GM18498 (cell line): ENCODE data around the gene RAB44.

Experiments
- ATAC-seq: cut with Tn5 transposase; IDR thresholded peaks from one replicate; pipeline ENCODE4 v1.9.1; 2021; ENCODE audit warnings: mild to moderate bottlenecking, moderate library complexity; ENCODE audit not compliant: unreplicated experiment

The RAB44 gene

GRCh38 chr6:36668591-36668990 is 29.0 kb upstream of the RAB44 start:
- no peak for ATAC-seq

DNA sequence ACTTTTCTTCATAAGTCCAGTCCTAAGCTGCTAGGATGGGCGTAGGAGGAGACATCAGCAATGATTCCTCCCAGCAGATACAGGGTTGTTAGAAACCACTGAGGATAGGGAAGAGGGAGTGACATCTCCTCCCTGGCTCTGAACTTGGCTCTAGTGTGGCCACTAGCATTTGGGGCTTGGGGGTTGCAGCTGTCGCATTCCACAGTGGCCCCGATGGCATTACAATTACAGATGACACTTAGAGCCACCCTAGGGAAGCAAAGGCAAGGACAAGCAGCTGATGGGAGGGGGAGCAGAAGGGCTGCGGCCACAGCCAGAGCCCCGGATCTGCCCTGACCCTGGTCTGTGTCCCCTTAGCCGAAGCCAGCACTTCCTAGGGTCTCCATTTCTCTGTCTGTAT is 28.6 kb upstream of the RAB44 start:
- ATAC-seq, result no peak

DNA sequence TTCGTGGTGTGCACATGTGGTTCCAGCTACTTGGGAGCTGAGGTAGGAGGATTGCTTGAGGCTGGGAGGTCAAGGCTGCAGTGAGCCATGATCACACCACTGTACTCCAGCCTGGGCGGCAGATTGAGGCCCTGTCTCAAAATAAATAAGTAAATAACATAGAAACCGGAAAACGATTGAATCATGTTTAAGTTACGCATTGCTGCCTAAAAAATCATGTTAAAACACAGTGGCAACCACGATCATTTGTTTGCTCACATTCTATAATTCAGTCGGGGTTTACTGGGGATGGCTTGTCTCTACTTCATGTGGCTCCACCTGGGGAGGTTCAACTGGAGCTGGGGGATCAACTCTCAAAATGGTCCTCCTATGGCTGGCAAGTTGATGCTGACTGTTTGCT is 27.4 kb upstream of the RAB44 start:
- no peak for ATAC-seq

DNA sequence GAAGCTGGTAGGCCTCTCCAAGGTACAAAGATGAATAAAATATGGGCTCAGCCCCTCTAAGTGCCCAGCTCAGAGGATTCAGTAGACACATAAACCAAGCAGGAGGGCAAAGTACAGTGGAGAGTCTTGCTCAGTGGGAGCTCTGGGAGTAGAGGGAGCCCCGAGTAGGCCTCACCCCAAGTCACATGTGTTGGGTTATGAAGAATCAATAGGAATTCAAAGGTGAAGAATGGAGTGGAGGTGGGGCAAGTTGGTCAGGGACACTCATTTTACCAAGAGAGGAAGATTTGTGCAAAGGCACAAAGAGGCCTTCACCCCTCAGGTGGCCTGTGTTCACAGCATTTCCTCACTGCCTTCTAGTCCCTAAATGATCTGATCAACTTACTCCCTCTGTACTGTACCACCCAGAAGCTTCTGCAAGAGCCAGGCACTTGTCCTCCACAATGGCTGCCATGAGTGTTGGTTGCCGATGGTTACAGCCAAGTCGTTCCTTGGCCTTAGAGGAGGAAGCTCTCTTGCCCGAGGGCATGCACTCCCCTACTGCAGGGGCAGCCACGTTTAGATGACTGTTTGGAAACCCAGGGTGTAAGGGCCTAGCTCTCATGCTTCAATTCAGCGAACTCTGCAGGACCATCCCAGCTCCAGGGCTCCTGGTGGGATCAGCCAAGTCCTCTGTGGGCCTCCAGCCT is 25.8 kb upstream of the RAB44 start:
- ATAC-seq, result no peak

DNA sequence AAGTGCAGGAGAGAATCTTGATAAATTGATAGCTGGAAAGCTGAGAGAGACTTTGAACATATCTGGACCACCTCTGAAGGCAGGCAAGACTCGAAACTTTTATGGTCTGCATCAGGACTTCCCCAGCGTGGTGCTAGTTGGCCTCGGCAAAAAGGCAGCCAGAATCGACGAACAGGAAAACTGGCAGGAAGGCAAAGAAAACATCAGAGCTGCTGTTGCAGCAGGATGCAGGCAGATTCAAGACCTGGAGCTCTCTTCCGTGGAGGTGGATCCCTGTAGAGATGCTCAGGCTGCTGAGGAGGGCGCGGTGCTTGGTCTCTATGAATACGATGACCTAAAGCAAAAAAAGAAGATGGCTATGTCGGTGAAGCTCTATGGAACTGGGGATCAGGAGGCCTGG is 23.7 kb upstream of the RAB44 start:
- no peak for ATAC-seq

DNA sequence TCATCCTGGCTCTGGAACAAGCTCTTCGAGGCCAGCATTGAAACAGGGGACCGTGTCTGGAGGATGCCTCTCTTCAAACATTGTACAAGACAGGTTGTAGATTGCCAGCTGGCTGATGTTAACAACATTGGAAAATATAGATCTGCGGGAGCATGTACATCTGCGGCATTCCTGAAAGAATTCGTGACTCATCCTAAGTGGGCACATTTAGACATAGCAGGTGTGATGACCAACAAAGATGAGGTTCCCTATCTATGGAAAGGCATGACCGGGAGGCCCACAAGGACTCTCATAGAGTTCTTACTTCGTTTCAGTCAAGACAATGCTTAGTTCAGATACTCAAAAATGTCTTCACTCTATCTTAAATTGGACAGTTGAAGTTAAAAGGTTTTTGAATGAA is 22.7 kb upstream of the RAB44 start:
- no peak for ATAC-seq

DNA sequence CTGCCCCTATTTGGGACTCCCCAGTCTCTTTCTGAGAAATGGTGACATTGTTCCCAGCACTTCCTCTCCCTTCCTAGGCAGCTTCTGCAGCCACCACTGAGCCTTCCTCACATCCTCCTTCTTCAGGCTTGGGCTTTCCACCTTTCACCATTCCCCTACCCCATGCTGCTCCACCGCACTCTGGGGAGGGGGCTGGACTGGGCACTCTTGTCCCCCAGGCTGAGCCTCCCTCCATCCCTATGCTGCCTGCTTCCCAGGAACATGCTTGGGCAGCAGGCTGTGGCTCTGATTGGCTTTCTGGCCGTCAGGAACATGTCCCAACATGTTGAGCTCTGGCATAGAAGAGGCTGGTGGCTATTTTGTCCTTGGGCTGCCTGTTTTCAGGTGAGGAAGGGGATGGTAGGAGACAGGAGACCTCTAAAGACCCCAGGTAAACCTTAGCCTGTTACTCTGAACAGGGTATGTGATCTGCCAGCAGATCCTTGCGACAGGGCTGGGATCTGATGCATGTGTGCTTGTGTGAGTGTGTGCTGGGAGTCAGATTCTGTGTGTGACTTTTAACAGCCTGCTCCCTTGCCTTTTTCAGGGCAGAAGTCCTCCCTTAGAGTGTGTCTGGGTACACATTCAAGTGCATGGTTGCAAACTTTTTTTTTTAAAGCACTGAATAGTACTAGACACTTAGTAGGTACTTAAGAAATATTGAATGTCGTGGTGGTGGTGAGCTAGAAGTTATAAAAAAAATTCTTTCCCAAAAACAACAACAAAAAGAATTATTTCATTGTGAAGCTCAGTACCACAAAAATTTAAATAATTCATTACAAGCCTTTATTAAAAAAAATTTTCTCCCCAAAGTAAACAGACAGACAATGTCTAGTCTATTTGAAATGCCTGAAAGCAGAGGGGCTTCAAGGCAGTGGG is 21.2 kb upstream of the RAB44 start:
- ATAC-seq, result no peak

DNA sequence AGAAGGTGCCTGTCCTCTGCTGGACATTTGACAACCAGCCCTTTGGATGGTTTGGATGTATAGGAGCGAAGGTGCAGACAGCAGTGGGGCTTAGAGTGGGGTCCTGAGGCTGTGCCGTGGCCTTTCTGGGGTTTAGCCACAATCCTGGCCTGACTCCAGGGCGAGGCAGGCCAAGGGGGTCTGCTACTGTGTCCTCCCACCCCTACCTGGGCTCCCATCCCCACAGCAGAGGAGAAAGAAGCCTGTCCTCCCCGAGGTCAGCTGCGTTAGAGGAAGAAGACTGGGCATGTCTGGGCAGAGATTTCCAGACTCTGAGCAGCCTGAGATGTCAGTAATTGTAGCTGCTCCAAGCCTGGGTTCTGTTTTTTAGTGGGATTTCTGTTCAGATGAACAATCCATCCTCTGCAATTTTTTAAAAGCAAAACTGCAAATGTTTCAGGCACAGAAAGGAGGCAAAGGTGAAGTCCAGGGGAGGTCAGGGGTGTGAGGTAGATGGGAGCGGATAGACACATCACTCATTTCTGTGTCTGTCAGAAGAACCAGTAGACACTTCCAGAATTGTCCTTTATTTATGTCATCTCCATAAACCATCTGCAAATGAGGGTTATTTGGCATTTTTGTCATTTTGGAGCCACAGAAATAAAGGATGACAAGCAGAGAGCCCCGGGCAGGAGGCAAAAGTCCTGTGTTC is 20.4 kb upstream of the RAB44 start:
- no peak for ATAC-seq

DNA sequence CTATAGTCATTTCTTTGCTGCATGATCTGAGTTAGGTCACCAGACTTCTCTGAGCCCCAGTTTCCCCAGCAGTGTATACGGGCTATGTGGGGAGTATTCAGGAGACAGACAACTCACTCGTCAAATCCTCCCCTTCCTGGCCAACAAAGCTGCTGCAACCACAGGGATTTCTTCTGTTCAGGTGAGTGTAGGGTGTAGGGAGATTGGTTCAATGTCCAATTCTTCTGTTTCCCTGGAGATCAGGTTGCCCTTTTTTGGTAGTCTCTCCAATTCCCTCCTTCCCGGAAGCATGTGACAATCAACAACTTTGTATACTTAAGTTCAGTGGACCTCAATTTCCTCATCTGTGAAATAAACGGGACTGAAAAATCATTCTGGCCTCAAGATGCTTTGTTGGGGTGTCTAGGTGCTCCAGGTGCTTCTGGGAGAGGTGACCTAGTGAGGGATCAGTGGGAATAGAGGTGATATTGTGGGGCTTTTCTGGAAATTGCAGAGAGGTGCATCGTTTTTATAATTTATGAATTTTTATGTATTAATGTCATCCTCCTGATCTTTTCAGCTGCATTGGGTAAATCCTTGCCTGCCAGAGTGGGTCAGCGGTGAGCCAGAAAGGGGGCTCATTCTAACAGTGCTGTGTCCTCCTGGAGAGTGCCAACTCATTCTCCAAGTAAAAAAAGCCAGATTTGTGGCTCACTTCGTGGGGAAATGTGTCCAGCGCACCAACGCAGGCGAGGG is 19.7 kb upstream of the RAB44 start:
- no peak for ATAC-seq

DNA sequence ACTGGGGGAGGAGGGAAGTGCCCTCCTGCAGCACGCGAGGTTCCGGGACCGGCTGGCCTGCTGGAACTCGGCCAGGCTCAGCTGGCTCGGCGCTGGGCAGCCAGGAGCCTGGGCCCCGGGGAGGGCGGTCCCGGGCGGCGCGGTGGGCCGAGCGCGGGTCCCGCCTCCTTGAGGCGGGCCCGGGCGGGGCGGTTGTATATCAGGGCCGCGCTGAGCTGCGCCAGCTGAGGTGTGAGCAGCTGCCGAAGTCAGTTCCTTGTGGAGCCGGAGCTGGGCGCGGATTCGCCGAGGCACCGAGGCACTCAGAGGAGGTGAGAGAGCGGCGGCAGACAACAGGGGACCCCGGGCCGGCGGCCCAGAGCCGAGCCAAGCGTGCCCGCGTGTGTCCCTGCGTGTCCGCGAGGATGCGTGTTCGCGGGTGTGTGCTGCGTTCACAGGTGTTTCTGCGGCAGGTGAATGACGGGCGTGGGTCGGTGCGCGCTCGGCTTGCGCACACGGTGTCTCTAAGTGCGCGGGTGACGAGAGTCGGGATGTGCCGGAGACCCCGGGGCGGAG is 19.1 kb upstream of the RAB44 start, which contains the start of gene CDKN1A:
Gene CDKN1A, plus strand, starts transcription at position 227 of the 555 bp plus-strand sequence. CDS start 5,388 bp downstream, outside the sequence.
- ATAC-seq, result peak; percentile 63

DNA sequence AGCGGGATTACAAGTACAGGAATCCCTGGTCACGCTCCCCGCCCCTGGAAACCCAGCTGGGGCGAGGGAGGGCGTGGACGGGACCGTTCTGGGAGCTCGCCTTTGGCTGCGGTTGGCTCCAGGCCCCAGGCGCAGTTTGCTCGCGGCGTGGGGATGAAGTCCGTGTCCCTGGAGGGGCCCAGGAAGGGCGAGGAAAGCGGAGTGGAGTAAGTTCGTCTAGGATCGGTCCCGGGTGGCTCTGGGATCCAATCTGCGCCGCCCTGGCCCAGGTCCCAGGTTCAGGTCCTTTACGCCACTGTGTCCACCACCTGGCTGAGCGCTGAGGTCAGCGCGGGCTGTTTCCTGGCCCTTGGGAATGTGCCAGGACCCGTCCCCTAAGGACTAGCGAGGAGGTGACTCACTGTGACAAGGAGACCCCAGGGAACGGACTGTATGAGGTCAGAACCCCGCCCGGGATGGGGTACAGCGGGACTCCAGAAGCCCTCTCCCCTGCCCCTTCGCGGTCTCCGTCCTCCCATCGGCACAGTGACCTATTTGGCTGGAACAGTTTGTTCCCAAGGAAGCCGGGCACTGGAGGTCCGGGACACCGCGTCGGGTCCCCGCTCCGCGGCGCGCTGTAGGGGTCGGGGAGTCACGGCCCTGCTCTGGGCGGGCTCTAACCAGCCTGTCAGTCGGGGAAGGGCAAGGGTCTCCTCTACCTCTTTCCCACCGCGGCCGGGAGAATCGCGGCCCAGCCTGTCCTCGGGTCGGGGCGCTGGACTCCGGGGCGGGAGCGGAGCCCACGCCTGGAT is 18.4 kb upstream of the RAB44 start:
- no peak for ATAC-seq

DNA sequence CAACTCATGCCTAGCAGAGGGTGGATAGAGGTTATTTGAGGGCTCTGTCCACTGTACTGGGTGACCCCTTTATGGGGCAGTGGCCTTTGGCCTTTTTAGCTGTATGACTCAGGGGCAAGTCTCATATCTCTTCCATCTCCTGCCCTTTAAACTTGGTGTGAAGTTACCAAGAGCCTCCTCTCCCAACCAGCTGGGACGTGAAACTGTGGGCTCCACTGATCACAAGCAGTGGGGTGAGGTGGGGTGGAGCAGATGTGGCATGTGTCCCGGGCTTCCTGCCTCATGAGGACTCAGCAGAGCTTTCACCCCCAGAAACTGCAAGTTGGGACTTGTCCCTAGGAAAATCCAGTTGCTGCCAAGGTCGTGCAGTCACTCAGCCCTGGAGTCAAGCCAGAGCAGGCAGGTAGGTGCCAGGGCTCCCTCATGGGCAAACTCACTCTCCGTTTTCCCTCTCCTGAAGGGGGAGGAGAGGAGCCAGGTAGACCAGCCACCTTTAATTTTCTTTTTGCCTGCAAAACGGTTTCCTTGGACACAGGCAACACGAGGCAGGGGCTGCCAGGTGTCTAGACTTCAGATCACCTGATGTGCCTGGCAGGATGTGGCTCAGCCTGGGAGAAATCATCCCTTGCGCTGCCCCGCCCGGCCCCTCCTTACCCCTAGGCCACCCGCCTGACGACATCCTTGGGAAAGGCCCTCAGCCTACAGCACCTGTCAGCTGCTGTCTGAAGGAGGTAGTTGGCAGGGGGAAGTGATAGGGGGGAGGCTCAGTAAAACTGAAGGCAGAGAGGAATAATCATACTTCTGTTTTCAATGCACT is 15.1 kb upstream of the RAB44 start:
- no peak for ATAC-seq

DNA sequence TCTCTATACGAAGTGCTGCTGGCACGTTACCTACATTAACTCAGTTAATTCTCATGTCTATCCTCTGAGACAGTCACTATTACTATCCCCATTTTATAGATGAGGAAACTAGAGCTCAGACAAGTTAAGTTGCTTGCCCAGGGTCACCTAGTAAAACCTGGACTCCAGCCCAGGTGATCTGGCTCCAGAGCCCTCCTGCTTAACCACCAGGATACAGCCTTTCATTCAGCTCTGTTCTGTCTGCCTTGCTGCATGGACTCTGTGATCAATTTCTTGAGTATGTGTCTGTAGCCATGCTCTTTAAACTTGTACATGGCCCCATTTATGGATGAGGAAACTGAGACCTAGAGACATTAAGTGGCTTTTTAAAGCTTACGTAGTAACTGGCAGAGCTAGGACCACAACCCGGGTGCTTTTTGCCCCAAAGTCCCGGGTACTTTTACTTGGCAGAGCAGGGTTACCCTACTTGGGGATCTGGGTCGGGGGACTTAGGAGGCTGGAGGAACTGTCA is 14.4 kb upstream of the RAB44 start:
- no peak for ATAC-seq

- no peak for ATAC-seq
These were observed 13.8 kb upstream of the RAB44 start for GRCh38 chr6:36683656-36684446.

GRCh38 chr6:36684447-36684812 is 13.2 kb upstream of the RAB44 start:
- ATAC-seq, result no peak

- ATAC-seq, result no peak
These were observed 12.3 kb upstream of the RAB44 start for GRCh38 chr6:36685166-36685924.

GRCh38 chr6:36685926-36686667 is 11.5 kb upstream of the RAB44 start:
- no peak for ATAC-seq
